A549 treated with CpdA at 1 μM for 4 hours (cell line): Measurements from ENCODE around the gene OR2Z1. TPM values are rescaled to one million over a fixed set of nuclear protein-coding genes. Genes with fewer than 3 reads are reported as not detected.

Experiments used
- total RNA-seq: library from RNA; stranded (reverse); fragments of 200-300 nt; extraction: Qiagen RNA extraction; gene quantifications from 5 replicates; pipeline ENCODE4 v1.2.3, GENCODE V29; 2022; ENCODE audit warnings: low read depth

The OR2Z1 gene
- not detected in 5 replicates for total RNA-seq

GRCh38 chr19:8721334-8721733 is at the start of gene OR2Z1:
TSS of gene OR2Z1 (plus strand) at chr19:8721634. CDS start at chr19:8731029, 9,395 bp downstream.

GRCh38 chr19:8698433-8699063 is 22.9 kb upstream of the OR2Z1 start, which contains the start of gene ACTL9:
TSS of gene ACTL9 (minus strand) at chr19:8698795. CDS start at chr19:8698701, 94 bp downstream.

Other genes with a start within 250 kb of the OR2Z1 start
- 0.08 to 0.29 TPM (median 0.11 TPM) in 4 of 5 replicates, not detected in the other for gene PRAM1, start 219.0 kb upstream of the OR2Z1 start, total RNA-seq
- 16.0 to 18.5 TPM (median 17.7 TPM) in 5 replicates for gene ZNF414, start 207.5 kb upstream of the OR2Z1 start, total RNA-seq
- gene MYO1F, start 144.2 kb upstream of the OR2Z1 start, total RNA-seq, result 0.17 to 0.35 TPM (median 0.24 TPM) in 5 replicates
- gene ADAMTS10, start 110.9 kb upstream of the OR2Z1 start, total RNA-seq, result 12.8 to 20.7 TPM (median 14.9 TPM) in 5 replicates
- not detected in 5 replicates for gene NFILZ, start 91.0 kb upstream of the OR2Z1 start, total RNA-seq
- gene ACTL9, start 22.8 kb upstream of the OR2Z1 start, total RNA-seq, result not detected in 5 replicates
- gene ZNF558, start 110.7 kb downstream of the OR2Z1 start, total RNA-seq, result 5.9 to 8.2 TPM (median 7.9 TPM) in 5 replicates
- gene MBD3L1, start 110.7 kb downstream of the OR2Z1 start, total RNA-seq, result not detected in 5 replicates